NK-92 (cell line): ENCODE data around the gene SH3PXD2A.
"Not testable (repeated sequence)": the region's sequence is repeated elsewhere in the genome, so short reads cannot be mapped to it uniquely, and the experiment has no call there.

Source experiments
- DNase-seq: peaks from one replicate; lab custom pipeline; 2025; ENCODE audit not compliant: unreplicated experiment; lab: John Stamatoyannopoulos, UW

SH3PXD2A gene

GRCh38 chr10:103770139-103770538 lies 85.2 kb downstream of the SH3PXD2A start:
- no peak for DNase-seq

- DNase-seq: no peak
These were observed 86.2 kb downstream of the SH3PXD2A start for GRCh38 chr10:103769176-103769575.

- DNase-seq: no peak
These were observed 87.0 kb downstream of the SH3PXD2A start for GRCh38 chr10:103768345-103768744.

- no peak for DNase-seq
These were observed 87.6 kb downstream of the SH3PXD2A start for GRCh38 chr10:103767756-103768155.

- DNase-seq: no peak
These were observed 88.4 kb downstream of the SH3PXD2A start for GRCh38 chr10:103766751-103767505.

- no peak for DNase-seq
These were observed 89.4 kb downstream of the SH3PXD2A start for GRCh38 chr10:103765981-103766380.

GRCh38 chr10:103765168-103765567 lies 90.2 kb downstream of the SH3PXD2A start:
- DNase-seq: no peak

GRCh38 chr10:103764296-103765088 lies 90.9 kb downstream of the SH3PXD2A start:
- DNase-seq: no peak

GRCh38 chr10:103763374-103764202 lies 91.8 kb downstream of the SH3PXD2A start:
- DNase-seq: no peak

- DNase-seq: no peak
These were observed 92.5 kb downstream of the SH3PXD2A start for GRCh38 chr10:103762916-103763315.

- DNase-seq: no peak
These were observed 93.2 kb downstream of the SH3PXD2A start for GRCh38 chr10:103762162-103762561.

- no peak for DNase-seq
These were observed 94.1 kb downstream of the SH3PXD2A start for GRCh38 chr10:103761075-103761920.

- DNase-seq: not testable (repeated sequence)
These were observed 95.1 kb downstream of the SH3PXD2A start for GRCh38 chr10:103760233-103760632.

GRCh38 chr10:103759100-103759781 lies 96.1 kb downstream of the SH3PXD2A start:
- DNase-seq: no peak

GRCh38 chr10:103758294-103758681 lies 97.1 kb downstream of the SH3PXD2A start:
- no peak for DNase-seq

GRCh38 chr10:103757531-103758293 lies 97.7 kb downstream of the SH3PXD2A start:
- no peak for DNase-seq

- no peak for DNase-seq
These were observed 99.0 kb downstream of the SH3PXD2A start for GRCh38 chr10:103756277-103756869.

GRCh38 chr10:103752680-103753248 lies 102.6 kb downstream of the SH3PXD2A start:
- DNase-seq: no peak
